ENCODE data around the gene HIF1AN.

DNA sequence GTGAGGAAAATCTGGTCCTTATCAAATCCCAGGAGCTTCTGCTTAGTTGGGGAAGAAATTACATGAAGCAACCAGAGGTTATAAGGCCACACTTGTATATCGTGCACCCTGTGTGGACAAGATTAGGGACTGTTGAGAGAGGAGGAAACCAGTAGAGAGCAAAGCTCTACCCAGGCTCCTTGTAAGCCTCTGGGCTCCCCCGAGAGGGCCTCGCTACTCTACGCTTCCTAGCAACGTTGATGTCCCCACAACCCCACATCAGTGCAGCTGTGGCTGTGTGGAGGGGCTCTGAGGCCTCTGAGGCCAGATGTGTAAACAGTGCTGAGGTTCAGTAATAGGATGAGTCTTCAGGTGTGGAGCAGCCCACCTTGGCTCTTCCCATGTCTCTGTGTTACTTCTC, 16.0 kb downstream of the HIF1AN start:
- TF ChIP-seq, protein P1, sequence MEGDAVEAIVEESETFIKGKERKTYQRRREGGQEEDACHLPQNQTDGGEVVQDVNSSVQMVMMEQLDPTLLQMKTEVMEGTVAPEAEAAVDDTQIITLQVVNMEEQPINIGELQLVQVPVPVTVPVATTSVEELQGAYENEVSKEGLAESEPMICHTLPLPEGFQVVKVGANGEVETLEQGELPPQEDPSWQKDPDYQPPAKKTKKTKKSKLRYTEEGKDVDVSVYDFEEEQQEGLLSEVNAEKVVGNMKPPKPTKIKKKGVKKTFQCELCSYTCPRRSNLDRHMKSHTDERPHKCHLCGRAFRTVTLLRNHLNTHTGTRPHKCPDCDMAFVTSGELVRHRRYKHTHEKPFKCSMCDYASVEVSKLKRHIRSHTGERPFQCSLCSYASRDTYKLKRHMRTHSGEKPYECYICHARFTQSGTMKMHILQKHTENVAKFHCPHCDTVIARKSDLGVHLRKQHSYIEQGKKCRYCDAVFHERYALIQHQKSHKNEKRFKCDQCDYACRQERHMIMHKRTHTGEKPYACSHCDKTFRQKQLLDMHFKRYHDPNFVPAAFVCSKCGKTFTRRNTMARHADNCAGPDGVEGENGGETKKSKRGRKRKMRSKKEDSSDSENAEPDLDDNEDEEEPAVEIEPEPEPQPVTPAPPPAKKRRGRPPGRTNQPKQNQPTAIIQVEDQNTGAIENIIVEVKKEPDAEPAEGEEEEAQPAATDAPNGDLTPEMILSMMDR (IDR thresholded peaks at IDR 0.05; ENCODE audit: borderline replicate concordance, extremely low read depth, low read length, poor library complexity, severe bottlenecking): no peak
- no peak for TF ChIP-seq EZH2 (IDR thresholded peaks at IDR 0.05; ENCODE audit: borderline replicate concordance, low read depth, low read length, severe bottlenecking)

Measured in DND-41 (cell line).